OCI-LY3 (cell line): ENCODE results near the gene LMX1A.

ENCODE experiments used
- H2AFZ ChIP-seq: fragments of 200-600, 300-600 bp; shearing (Covaris generic); 2 replicates; pipeline ENCODE4 v1.6.0; 2014; ENCODE audit warnings: antibody characterized with exemption, low read depth, low read length
- H3K27ac ChIP-seq: fragments of 200-600, 300-600 bp; sonication (generic); 2 replicates; pipeline ENCODE4 v1.5.1; 2014; ENCODE audit warnings: mild to moderate bottlenecking, low read length, moderate library complexity, mixed read lengths
- H3K27me3 ChIP-seq: fragments of 200-600, 300-600 bp; sonication (generic); 2 replicates; pipeline ENCODE4 v1.6.1; 2014; ENCODE audit warnings: low read depth, low read length, mixed read lengths
- H3K36me3 ChIP-seq: fragments of 200-600, 300-600 bp; sonication (generic); replicated peaks from 2 replicates; pipeline ENCODE3; 2014; ENCODE audit warnings: low read depth, low read length, mixed read lengths
- H3K4me1 ChIP-seq: fragments of 300-600, 200-600 bp; sonication (generic); 2 replicates; pipeline ENCODE4 v1.6.1; 2014; ENCODE audit warnings: low read length, mixed read lengths
- H3K4me2 ChIP-seq: fragments of 200-600, 300-600 bp; sonication (generic); 2 replicates; pipeline ENCODE4 v1.6.1; 2014; ENCODE audit warnings: low read length, mixed read lengths
- H3K4me3 ChIP-seq: fragments of 300-600, 200-600 bp; sonication (generic); 2 replicates; pipeline ENCODE4 v1.5.1; 2014; ENCODE audit warnings: antibody characterized with exemption, mild to moderate bottlenecking, low read length, moderate library complexity
- H3K79me2 ChIP-seq: fragments of 300-600, 200-600 bp; shearing (Covaris generic); 2 replicates; pipeline ENCODE4 v1.6.1; 2014; ENCODE audit warnings: mild to moderate bottlenecking, low read length, mixed read lengths
- H3K9ac ChIP-seq: fragments of 300-600, 200-600 bp; shearing (Covaris generic); 2 replicates; pipeline ENCODE4 v1.6.0; 2014; ENCODE audit warnings: mild to moderate bottlenecking, low read length, moderate library complexity
- H3K9me3 ChIP-seq: fragments of 200-600, 300-600 bp; shearing (Covaris generic); 2 replicates; pipeline ENCODE4 v1.6.1; 2014; ENCODE audit warnings: low read length, mixed read lengths; ENCODE audit not compliant: insufficient read depth
- H4K20me1 ChIP-seq: fragments of 200-600, 300-600 bp; sonication (generic); 2 replicates; pipeline ENCODE4 v1.6.1; 2016; ENCODE audit warnings: low read length, mixed read lengths; ENCODE audit not compliant: insufficient read depth
- CTCF ChIP-seq: fragments of 200-600, 300-600 bp; sonication (generic); IDR thresholded peaks from 2 replicates; pipeline ENCODE4 v1.5.1; 2014; ENCODE audit warnings: antibody characterized with exemption, low read length, low read depth
- EZH2phosphoT487 ChIP-seq: fragments of 200-600 bp; shearing (Covaris generic); IDR thresholded peaks from 2 replicates; pipeline ENCODE4 v1.6.1; 2018; ENCODE audit warnings: antibody characterized with exemption, mixed run types, low read depth

LMX1A gene

GRCh38 chr1:165235777-165236291 lies 120.7 kb downstream of the LMX1A start:
- Histone ChIP-seq H3K4me3 (no peak overlapping the region), H3K79me2 (no peaks in the 10 kb centered on the region), H3K4me2 (no peak overlapping the region), H3K9me3 (no peaks in the 10 kb centered on the region), H3K36me3 (no peaks in the 10 kb centered on the region), H4K20me1 (no peaks in the 10 kb centered on the region), H3K4me1 (no peaks in the 10 kb centered on the region), H2AFZ (no peak overlapping the region), H3K27me3 (peaks cover 30% of the 10 kb centered on the region; the same call in 1 of the 2 replicates), H3K27ac (no peak overlapping the region), H3K9ac (no peak overlapping the region)
- no peak for TF ChIP-seq EZH2phosphoT487
- TF ChIP-seq CTCF = no peak

GRCh38 chr1:165235155-165235776 lies 121.2 kb downstream of the LMX1A start:
- no peak overlapping the region for H3K4me2 ChIP-seq
- no peaks in the 10 kb centered on the region for H3K79me2 ChIP-seq
- TF ChIP-seq EZH2phosphoT487 = no peak
- TF ChIP-seq CTCF = no peak
- H4K20me1 ChIP-seq = no peaks in the 10 kb centered on the region
- peaks cover 24% of the 10 kb centered on the region; the same call in 1 of the 2 replicates for H3K27me3 ChIP-seq
- no peak overlapping the region for H3K27ac ChIP-seq
- H3K4me3 ChIP-seq = no peak overlapping the region
- no peaks in the 10 kb centered on the region for H3K9me3 ChIP-seq
- no peaks in the 10 kb centered on the region for H3K4me1 ChIP-seq
- H3K9ac ChIP-seq = no peak overlapping the region
- no peak overlapping the region for H2AFZ ChIP-seq
- H3K36me3 ChIP-seq = no peaks in the 10 kb centered on the region

GRCh38 chr1:165234149-165234548 lies 122.4 kb downstream of the LMX1A start:
- H4K20me1 ChIP-seq = no peaks in the 10 kb centered on the region
- H3K27ac ChIP-seq = no peak overlapping the region
- no peak overlapping the region for H2AFZ ChIP-seq
- H3K4me1 ChIP-seq = no peaks in the 10 kb centered on the region
- no peak overlapping the region for H3K4me2 ChIP-seq
- no peak overlapping the region for H3K9ac ChIP-seq
- H3K4me3 ChIP-seq = no peak overlapping the region
- no peak for TF ChIP-seq CTCF
- TF ChIP-seq EZH2phosphoT487 = no peak
- no peaks in the 10 kb centered on the region for H3K79me2 ChIP-seq
- no peaks in the 10 kb centered on the region for H3K36me3 ChIP-seq
- no peaks in the 10 kb centered on the region for H3K9me3 ChIP-seq
- H3K27me3 ChIP-seq = peaks cover 24% of the 10 kb centered on the region; the same call in 1 of the 2 replicates

- no peaks in the 10 kb centered on the region for H3K4me1 ChIP-seq
- H3K36me3 ChIP-seq = no peaks in the 10 kb centered on the region
- peaks cover 37% of the 10 kb centered on the region; the same call in 1 of the 2 replicates for H3K27me3 ChIP-seq
- no peak overlapping the region for H3K4me3 ChIP-seq
- H3K9ac ChIP-seq = no peak overlapping the region
- H2AFZ ChIP-seq = no peak overlapping the region
- no peaks in the 10 kb centered on the region for H3K9me3 ChIP-seq
- TF ChIP-seq CTCF = no peak
- no peak for TF ChIP-seq EZH2phosphoT487
- no peak overlapping the region for H3K27ac ChIP-seq
- H3K79me2 ChIP-seq = no peaks in the 10 kb centered on the region
- peaks cover 9% of the 10 kb centered on the region; the same call in 1 of the 2 replicates for H4K20me1 ChIP-seq
- no peak overlapping the region for H3K4me2 ChIP-seq
Measured at GRCh38 chr1:165228676-165229075, 127.8 kb downstream of the LMX1A start.
